ENCODE measurements around the gene TAAR1. TPM values are rescaled to one million over a fixed set of nuclear protein-coding genes. Genes with fewer than 3 reads are reported as not detected.

Gene TAAR1
- total RNA-seq, 1 experiment from 2014 or later, result not detected

DNA sequence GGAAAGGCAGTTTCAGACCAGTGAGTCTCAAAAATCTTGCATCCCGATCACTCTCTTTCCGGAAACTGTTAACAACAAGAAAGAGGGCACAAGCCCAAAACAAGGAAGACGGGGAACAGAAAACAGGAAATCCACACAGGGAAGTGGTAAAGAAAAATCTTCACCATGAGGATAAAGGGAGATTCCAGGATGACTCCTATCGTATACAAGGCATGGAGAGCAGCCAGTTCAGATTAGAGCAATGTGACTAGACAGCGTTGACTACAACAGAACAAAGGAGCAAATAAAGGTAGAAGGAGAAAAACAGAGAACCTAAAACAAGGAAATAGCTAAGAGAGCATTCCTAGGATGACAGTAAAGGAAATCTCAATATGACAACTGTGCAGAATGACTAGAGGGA, 28.3 kb upstream of the TAAR1 start:
- Mint-ChIP-seq H3K4me1 (ENCODE audit: low read depth, unreplicated experiment) (peaks cover 53% of the 10 kb centered on the region), H3K36me3 (ENCODE audit: insufficient read depth, unreplicated experiment) (peaks cover 27% of the 10 kb centered on the region), H3K4me3 (ENCODE audit: low read depth, unreplicated experiment) (peak overlapping the region; percentile 53), H3K27ac (ENCODE audit: unreplicated experiment) (peak overlapping the region; percentile 96), H3K9me3 (ENCODE audit: low read depth, unreplicated experiment) (peaks cover 5% of the 10 kb centered on the region), H3K27me3 (ENCODE audit: unreplicated experiment) (no peaks in the 10 kb centered on the region)
- no TSS peak for BruUV-seq (replicated peaks)
- TF ChIP-seq, protein P1, sequence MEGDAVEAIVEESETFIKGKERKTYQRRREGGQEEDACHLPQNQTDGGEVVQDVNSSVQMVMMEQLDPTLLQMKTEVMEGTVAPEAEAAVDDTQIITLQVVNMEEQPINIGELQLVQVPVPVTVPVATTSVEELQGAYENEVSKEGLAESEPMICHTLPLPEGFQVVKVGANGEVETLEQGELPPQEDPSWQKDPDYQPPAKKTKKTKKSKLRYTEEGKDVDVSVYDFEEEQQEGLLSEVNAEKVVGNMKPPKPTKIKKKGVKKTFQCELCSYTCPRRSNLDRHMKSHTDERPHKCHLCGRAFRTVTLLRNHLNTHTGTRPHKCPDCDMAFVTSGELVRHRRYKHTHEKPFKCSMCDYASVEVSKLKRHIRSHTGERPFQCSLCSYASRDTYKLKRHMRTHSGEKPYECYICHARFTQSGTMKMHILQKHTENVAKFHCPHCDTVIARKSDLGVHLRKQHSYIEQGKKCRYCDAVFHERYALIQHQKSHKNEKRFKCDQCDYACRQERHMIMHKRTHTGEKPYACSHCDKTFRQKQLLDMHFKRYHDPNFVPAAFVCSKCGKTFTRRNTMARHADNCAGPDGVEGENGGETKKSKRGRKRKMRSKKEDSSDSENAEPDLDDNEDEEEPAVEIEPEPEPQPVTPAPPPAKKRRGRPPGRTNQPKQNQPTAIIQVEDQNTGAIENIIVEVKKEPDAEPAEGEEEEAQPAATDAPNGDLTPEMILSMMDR (IDR thresholded peaks at IDR 0.05; ENCODE audit: unreplicated experiment), result no peak
- DNase-seq, result peak; percentile 28
- intact Hi-C loops (cut with micrococcal nuclease; ENCODE audit: unreplicated experiment), result loop anchor here (2.0 to 5.0 kb wide), 2 partner anchors 25 to 75 kb away; no protein-coding TSS in a partner anchor
- CTCF ChIA-PET, result interaction anchor here (0.9 to 3.0 kb wide), 4 partner anchors 17 to 48 kb away, joined by 3 to 10 read pairs (median 6); no protein-coding TSS in a partner anchor

DNA sequence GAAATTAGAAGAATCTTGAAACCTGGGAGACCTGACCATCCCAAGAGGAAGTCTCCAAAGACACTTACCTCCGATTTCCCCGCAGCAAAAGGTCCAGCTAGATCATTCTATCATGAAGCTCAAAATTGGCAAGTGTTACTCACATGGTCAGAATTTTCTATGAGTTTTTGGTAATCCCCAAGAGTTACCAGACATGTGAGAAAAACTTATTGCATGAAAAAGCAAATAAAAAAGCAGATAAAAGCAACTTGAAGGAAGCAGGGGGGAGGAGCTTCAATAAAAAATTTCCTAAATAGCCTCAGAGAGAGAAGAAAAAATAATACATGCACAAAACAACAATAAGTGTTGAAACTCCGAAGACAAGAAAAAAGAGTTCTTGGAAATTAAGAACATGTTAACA, 27.5 kb upstream of the TAAR1 start:
- peaks cover 53% of the 10 kb centered on the region for H3K4me1 Mint-ChIP-seq (ENCODE audit: low read depth, unreplicated experiment)
- H3K27me3 Mint-ChIP-seq (ENCODE audit: unreplicated experiment), result no peaks in the 10 kb centered on the region
- intact Hi-C loops (cut with micrococcal nuclease; ENCODE audit: unreplicated experiment), result loop anchor here (2.0 to 5.0 kb wide), 2 partner anchors 26 to 74 kb away; no protein-coding TSS in a partner anchor
- H3K4me3 Mint-ChIP-seq (ENCODE audit: low read depth, unreplicated experiment), result peak overlapping the region; percentile 53
- TF ChIP-seq, protein P1 (IDR thresholded peaks at IDR 0.05; ENCODE audit: unreplicated experiment), result no peak
- DNase-seq, result no peak
- CTCF ChIA-PET, result interaction anchor here (2.0 to 3.0 kb wide), 2 partner anchors 26 to 29 kb away, joined by 8 to 10 read pairs; no protein-coding TSS in a partner anchor
- H3K36me3 Mint-ChIP-seq (ENCODE audit: insufficient read depth, unreplicated experiment), result peaks cover 29% of the 10 kb centered on the region
- peaks cover 5% of the 10 kb centered on the region for H3K9me3 Mint-ChIP-seq (ENCODE audit: low read depth, unreplicated experiment)
- TSS peak; percentile 41 for BruUV-seq (replicated peaks)
- peak overlapping the region; percentile 96 for H3K27ac Mint-ChIP-seq (ENCODE audit: unreplicated experiment)

DNA sequence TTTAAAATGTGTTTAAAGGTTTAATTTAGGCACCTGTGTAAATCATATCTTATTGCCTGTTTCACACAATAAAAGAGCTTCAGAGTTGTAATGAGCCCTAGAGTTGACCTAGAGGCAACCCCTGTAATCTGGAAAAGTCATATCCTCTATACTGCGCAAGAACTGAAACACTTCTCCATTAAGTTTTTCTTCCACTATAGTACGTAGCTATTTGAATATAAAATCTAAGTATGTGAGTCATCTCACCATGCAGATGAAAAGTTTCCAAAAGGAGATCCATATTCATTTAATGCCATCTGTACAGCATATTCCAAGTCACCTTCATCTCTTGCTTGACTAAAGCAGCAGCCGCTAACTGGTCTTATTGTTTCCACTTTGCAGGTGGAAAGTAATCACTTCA, 26.0 kb upstream of the TAAR1 start:
- peaks cover 5% of the 10 kb centered on the region for H3K9me3 Mint-ChIP-seq (ENCODE audit: low read depth, unreplicated experiment)
- intact Hi-C loops (cut with micrococcal nuclease; ENCODE audit: unreplicated experiment), result loop anchor here (5.0 kb wide), 1 partner anchor 73 kb away; no protein-coding TSS in a partner anchor
- no peaks in the 10 kb centered on the region for H3K27me3 Mint-ChIP-seq (ENCODE audit: unreplicated experiment)
- peak overlapping the region; percentile 53 for H3K4me3 Mint-ChIP-seq (ENCODE audit: low read depth, unreplicated experiment)
- H3K4me1 Mint-ChIP-seq (ENCODE audit: low read depth, unreplicated experiment), result peaks cover 40% of the 10 kb centered on the region
- no TSS peak for BruUV-seq (replicated peaks)
- CTCF ChIA-PET, result interaction anchor here (1.0 kb wide), 1 partner anchor 30 kb away, joined by 4 read pairs; no protein-coding TSS in a partner anchor
- peaks cover 33% of the 10 kb centered on the region for H3K36me3 Mint-ChIP-seq (ENCODE audit: insufficient read depth, unreplicated experiment)
- TF ChIP-seq, protein P1 (IDR thresholded peaks at IDR 0.05; ENCODE audit: unreplicated experiment), result no peak
- peak overlapping the region; percentile 22 for H3K27ac Mint-ChIP-seq (ENCODE audit: unreplicated experiment)
- no peak for DNase-seq

DNA sequence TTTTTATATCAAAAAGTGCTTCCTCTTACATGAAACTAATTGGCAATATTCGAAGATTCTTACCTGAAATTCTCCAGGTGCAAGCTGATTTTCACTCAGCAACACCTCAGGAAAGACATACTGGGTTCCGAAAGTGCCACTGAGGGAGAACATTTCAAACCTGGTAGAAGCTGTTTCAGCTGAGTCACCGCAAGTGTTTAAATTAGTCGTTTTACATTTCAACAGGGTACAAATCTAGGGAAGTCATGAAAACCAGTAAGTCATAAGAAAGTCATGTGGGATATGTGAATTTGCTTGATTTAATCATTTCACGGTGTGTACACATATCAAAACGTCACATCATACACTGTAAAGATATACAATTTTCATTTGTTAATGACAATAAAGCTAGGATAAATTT, 25.3 kb upstream of the TAAR1 start:
- CTCF ChIA-PET, result interaction anchor here (1.0 kb wide), 1 partner anchor 31 kb away, joined by 4 read pairs; no protein-coding TSS in a partner anchor
- Mint-ChIP-seq H3K9me3 (ENCODE audit: low read depth, unreplicated experiment) (peaks cover 2% of the 10 kb centered on the region), H3K4me1 (ENCODE audit: low read depth, unreplicated experiment) (peaks cover 32% of the 10 kb centered on the region), H3K4me3 (ENCODE audit: low read depth, unreplicated experiment) (peak overlapping the region; percentile 53), H3K36me3 (ENCODE audit: insufficient read depth, unreplicated experiment) (peaks cover 38% of the 10 kb centered on the region), H3K27me3 (ENCODE audit: unreplicated experiment) (no peaks in the 10 kb centered on the region), H3K27ac (ENCODE audit: unreplicated experiment) (peak overlapping the region; percentile 31)
- DNase-seq, result no peak
- intact Hi-C loops (cut with micrococcal nuclease; ENCODE audit: unreplicated experiment), result no loop called here
- no TSS peak for BruUV-seq (replicated peaks)
- TF ChIP-seq, protein P1 (IDR thresholded peaks at IDR 0.05; ENCODE audit: unreplicated experiment), result no peak
